Measurements from ENCODE around the gene LDLRAD3.

Gene LDLRAD3, protein sequence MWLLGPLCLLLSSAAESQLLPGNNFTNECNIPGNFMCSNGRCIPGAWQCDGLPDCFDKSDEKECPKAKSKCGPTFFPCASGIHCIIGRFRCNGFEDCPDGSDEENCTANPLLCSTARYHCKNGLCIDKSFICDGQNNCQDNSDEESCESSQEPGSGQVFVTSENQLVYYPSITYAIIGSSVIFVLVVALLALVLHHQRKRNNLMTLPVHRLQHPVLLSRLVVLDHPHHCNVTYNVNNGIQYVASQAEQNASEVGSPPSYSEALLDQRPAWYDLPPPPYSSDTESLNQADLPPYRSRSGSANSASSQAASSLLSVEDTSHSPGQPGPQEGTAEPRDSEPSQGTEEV

GRCh38 chr11:35943713-35944502 lies at the start of gene LDLRAD3:
LDLRAD3 (plus strand) TSS chr11:35944062; CDS start chr11:35944099, 37 bp downstream.
- TF ChIP-seq GATA3 (IDR thresholded peaks at IDR 0.05; ENCODE audit: low read depth, low read length) (no peak), GATA2 (IDR thresholded peaks at IDR 0.05; ENCODE audit: low read depth, low read length) (no peak)

DNA sequence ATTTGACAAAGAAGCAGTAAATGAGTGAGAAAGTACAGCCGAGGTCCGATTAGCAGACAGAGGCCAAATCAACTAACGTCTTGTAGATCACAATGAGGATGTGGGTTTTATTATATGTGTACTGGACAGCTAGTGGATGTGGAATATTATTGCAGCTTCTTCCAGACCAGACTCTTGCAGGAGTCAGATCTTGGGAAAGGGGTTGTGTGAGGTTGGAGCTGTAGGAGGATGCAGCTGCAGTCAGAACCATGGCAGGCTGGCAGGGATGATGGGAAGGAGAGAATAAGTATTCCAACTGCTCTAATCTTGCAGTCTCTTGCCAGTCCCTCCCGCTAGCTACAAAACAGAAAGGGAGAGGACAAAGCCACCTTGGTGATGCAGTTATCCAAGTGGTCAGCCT lies 46.8 kb upstream of the LDLRAD3 start:
- TF ChIP-seq GATA2 (IDR thresholded peaks at IDR 0.05; ENCODE audit: low read depth, low read length) (no peak), GATA3 (IDR thresholded peaks at IDR 0.05; ENCODE audit: low read depth, low read length) (no peak)

GRCh38 chr11:35902961-35903360 lies 40.9 kb upstream of the LDLRAD3 start:
- TF ChIP-seq GATA2 (IDR thresholded peaks at IDR 0.05; ENCODE audit: low read depth, low read length) (no peak), GATA3 (IDR thresholded peaks at IDR 0.05; ENCODE audit: low read depth, low read length) (no peak)

GRCh38 chr11:35905646-35906276 lies 38.1 kb upstream of the LDLRAD3 start:
- TF ChIP-seq GATA3 (IDR thresholded peaks at IDR 0.05; ENCODE audit: low read depth, low read length) (no peak), GATA2 (IDR thresholded peaks at IDR 0.05; ENCODE audit: low read depth, low read length) (no peak)

GRCh38 chr11:35906277-35906661 lies 37.6 kb upstream of the LDLRAD3 start:
- no peak for TF ChIP-seq GATA3 (IDR thresholded peaks at IDR 0.05; ENCODE audit: low read depth, low read length)
- TF ChIP-seq GATA2 (IDR thresholded peaks at IDR 0.05; ENCODE audit: low read depth, low read length), result no peak

- TF ChIP-seq GATA3 (IDR thresholded peaks at IDR 0.05; ENCODE audit: low read depth, low read length) (no peak), GATA2 (IDR thresholded peaks at IDR 0.05; ENCODE audit: low read depth, low read length) (no peak)
These were observed 37.2 kb upstream of the LDLRAD3 start for GRCh38 chr11:35906681-35907080.

DNA sequence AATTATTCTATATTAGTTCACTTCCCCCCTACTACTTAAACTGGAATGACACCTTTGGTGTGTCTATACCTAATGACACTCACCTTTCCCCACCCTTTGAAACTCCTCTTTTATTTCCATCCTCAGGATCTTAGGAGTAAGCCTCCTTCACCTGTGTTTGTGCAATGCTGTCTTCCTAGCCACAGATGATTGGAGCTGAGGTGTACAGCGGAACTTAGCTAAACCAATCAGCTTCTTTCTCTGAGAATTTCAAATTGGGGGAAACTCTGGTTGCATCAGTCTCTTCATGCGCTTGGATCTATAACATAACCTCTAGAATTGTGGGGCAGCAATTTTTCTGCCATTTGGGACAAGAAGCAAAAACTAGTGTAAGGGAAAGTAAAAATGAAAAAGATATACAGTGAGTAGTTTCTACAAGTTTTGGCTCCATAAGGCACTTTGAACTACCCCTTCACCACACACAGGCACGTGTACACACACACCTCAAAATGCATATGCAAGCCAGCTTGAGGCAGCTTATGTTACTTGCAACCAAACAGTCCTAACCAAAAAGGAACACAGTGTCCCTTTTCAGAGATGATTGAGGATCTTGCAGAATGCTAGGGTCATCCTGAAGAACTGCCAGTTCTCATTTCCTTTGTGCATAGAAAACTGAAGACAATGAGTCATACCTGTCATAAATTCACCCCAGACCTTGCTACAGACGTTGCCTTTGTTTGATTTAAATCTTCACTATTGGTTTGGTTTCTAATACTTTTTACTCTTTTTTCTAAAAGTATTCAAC lies 36.0 kb upstream of the LDLRAD3 start:
- TF ChIP-seq GATA3 (IDR thresholded peaks at IDR 0.05; ENCODE audit: low read depth, low read length) (no peak), GATA2 (IDR thresholded peaks at IDR 0.05; ENCODE audit: low read depth, low read length) (no peak)

DNA sequence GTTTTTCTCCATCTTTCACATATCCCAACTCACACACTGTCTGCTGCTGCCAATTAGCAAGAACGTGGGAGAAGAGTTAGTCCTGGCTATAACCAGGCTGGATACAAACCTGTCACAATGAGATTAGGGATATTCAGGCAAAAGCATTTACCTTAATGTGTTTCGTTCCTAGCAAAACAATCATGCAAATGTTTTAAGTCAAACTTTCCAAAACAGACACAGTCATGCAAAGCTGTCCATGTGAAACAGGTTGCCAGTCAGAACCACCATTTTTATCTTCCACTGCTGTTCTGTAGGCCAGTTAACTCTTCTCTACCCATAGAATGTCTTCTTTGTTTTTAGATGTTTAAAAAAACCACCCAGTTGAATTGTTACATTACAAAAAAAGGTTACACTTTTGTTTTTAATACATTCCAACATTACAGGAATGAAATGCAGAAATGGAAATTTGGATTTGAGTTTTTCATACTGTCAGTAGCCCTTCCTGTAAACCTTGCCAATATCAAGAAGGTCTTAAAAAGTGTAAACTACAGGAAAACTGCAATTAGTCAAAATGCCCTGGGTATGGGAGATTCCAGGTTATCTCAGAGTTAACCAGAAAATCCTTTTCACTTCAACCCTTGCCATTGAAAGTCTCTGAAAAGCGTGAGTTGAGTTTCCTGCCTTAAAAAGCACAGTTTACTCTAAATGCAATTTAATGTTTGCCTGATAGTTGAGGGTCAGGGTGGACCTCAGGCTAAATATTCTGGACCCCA lies 34.2 kb upstream of the LDLRAD3 start:
- TF ChIP-seq GATA2 (IDR thresholded peaks at IDR 0.05; ENCODE audit: low read depth, low read length) (no peak), GATA3 (IDR thresholded peaks at IDR 0.05; ENCODE audit: low read depth, low read length) (no peak)

- TF ChIP-seq GATA3 (IDR thresholded peaks at IDR 0.05; ENCODE audit: low read depth, low read length), result no peak
- no peak for TF ChIP-seq GATA2 (IDR thresholded peaks at IDR 0.05; ENCODE audit: low read depth, low read length)
These were observed 32.8 kb upstream of the LDLRAD3 start for GRCh38 chr11:35911013-35911412.

DNA sequence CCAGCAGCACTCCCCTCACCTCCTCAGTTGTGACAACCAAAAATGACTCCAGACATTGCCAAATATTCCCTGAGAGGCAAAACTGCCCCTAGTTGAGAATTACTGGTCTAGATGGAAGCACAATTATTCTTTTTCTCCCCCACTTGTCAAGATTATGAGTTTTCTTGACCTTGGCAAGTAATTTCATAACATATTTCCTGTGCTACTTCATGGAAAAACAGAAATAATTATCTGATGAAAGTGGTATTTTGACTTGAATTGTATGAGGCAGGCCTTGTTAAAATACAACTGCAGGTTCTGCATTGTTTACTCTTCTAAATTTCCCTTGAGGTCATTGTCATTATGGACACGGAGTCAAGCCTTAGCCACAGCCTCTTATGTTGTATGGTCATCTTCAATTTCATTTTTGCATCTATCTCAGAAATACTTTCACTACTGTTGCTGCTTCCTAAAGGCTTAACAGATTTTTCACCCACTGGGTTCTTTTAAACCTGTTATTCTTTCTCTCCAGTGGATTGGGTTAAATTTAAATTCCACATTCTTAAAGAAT lies 32.2 kb upstream of the LDLRAD3 start:
- TF ChIP-seq GATA3 (IDR thresholded peaks at IDR 0.05; ENCODE audit: low read depth, low read length), result no peak
- TF ChIP-seq GATA2 (IDR thresholded peaks at IDR 0.05; ENCODE audit: low read depth, low read length), result no peak

GRCh38 chr11:35912883-35913624 lies 30.8 kb upstream of the LDLRAD3 start:
- TF ChIP-seq GATA3 (IDR thresholded peaks at IDR 0.05; ENCODE audit: low read depth, low read length), result no peak
- TF ChIP-seq GATA2 (IDR thresholded peaks at IDR 0.05; ENCODE audit: low read depth, low read length), result no peak

- TF ChIP-seq GATA3 (IDR thresholded peaks at IDR 0.05; ENCODE audit: low read depth, low read length), result no peak
- no peak for TF ChIP-seq GATA2 (IDR thresholded peaks at IDR 0.05; ENCODE audit: low read depth, low read length)
These were observed 29.0 kb upstream of the LDLRAD3 start for GRCh38 chr11:35914816-35915215.

Measured in SH-SY5Y (cell line).